GM19324 (cell line): Measurements from ENCODE around the gene CACYBP.
A peak's percentile ranks its signal among the peaks of the same experiment; 100 is the strongest.

Experiments
- ATAC-seq: cut with Tn5 transposase; IDR thresholded peaks from one replicate; pipeline ENCODE4 v1.9.1; 2021; ENCODE audit warnings: mild to moderate bottlenecking, moderate library complexity; ENCODE audit not compliant: unreplicated experiment, low FRiP score

CACYBP gene

GRCh38 chr1:174971902-174972301, 27.8 kb upstream of the CACYBP start:
- ATAC-seq: no peak

DNA sequence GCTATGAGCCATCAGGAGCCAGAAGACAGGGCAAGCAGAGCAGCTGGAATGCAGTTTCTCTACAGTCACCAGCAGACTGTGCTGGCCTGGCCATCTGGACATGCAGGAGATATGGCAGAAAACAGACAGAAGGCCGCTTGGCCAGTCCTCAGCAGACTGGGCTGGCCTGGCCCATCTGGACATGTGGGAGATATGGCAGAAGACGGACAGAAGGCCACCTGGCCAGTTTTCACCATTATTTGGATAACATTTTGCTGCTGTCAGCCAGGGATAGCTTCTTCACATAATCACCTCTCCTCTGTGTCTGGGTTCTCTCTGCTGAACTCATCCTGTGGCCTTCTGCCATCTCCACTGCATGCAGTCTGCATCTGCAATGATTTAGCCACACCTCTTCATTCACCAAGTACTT, 25.0 kb upstream of the CACYBP start:
- no peak for ATAC-seq

DNA sequence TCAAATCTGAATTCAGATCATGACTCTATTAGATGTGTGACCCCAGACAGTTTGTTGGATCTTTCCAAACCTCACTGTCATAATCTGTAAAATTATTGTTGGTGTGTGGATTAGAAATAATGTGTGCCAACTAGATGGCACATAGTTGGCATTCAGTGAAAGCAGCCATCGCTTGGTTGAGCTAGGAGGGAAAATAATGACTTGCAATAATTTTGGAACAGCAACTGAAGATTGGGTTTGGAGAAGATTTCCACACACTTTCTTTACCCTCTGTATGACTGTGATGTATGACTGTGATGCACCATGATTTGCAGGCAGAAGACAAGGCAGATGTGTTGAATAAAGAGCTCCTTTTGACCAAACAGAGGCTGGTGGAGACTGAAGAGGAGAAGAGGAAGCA, 24.0 kb upstream of the CACYBP start:
- no peak for ATAC-seq

- ATAC-seq: no peak
These were observed 23.2 kb upstream of the CACYBP start for GRCh38 chr1:174976436-174977108.

DNA sequence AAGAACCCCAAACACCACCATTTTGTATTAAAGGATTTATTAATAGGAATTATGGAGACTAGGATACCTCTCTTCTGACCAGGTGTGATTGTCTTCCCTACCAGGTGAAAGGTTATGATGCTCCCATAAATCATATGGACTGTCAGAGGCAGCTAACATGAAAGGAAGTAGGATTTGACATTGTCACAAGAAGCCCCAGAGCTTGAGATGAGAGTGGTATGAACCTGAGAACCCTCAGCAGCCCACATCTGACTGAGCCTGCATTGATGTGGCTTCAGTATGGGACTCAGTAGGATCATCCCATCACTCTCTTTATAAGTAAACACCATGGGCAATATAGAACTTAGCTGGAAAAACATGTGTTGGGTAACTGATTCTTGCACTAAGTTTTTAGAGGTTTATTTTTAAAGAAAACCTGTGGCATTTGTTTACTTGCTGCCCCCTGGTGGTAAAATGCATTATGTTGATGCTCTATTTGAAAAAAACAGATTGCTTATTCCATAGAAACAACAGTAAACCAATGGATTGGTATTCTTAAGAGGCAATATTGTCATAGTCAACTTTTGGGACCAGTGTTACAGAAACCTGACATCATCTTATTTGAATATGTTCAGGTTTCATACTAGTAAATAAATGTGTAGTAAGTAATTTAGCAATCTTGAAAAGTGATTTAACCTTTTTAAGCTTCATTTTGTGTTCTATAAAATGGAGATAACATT, 16.6 kb upstream of the CACYBP start:
- no peak for ATAC-seq

DNA sequence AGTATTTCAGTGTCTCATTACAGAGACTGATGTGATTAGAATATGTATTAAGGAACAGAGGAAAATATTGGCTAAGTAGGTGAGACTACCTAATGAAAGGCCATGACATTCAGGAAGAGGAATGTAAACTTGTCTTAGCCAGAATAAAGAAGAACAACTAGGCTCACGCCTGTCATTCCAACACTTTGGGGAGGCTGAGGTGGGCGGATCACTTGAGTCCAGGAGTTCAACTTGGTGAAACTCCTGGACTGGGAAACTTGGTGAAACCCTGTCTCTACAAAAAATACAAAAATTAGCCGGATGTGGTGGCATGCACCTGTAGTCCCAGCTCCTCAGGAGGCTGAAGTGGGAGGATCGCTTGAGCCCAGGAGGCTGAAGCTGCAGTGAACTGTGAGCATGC, 14.8 kb upstream of the CACYBP start:
- no peak for ATAC-seq

DNA sequence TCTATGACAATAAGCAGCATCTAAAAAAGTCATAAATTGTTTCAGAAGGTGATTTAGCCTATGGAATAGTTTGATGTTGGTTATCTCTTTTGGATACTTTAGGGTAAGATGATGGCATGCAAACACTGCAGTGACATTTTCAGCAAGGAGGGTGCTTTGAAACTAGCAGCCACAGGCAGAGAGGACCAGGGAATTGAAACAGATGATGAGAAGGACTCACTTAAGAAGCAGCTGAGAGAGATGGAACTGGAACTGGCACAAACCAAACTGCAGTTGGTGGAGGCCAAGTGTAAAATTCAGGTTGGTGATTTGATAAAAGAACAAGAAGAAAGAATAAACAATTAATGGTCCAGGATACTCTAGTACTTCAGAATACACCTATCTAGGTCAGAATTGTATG, 11.2 kb upstream of the CACYBP start:
- no peak for ATAC-seq

DNA sequence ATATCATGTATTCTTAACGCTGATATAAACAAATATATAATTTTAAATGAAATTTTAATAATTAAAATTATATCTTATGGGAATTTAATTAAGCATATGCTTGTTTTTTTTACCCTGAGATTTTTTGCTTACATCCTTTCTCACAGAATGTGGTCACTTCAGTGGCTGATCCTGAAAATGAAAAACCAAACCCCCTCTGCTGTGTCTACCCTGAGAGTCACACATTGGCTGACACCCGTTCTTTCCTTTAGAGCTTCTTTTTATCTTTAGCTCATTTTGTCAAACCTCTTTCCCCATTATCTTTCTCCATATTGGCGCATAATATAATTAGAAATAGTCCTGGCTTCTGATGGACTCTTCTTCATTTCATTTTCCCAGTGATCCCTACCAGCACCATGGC, 10.8 kb upstream of the CACYBP start:
- ATAC-seq: no peak

GRCh38 chr1:174989536-174990220, 10.1 kb upstream of the CACYBP start:
- no peak for ATAC-seq

DNA sequence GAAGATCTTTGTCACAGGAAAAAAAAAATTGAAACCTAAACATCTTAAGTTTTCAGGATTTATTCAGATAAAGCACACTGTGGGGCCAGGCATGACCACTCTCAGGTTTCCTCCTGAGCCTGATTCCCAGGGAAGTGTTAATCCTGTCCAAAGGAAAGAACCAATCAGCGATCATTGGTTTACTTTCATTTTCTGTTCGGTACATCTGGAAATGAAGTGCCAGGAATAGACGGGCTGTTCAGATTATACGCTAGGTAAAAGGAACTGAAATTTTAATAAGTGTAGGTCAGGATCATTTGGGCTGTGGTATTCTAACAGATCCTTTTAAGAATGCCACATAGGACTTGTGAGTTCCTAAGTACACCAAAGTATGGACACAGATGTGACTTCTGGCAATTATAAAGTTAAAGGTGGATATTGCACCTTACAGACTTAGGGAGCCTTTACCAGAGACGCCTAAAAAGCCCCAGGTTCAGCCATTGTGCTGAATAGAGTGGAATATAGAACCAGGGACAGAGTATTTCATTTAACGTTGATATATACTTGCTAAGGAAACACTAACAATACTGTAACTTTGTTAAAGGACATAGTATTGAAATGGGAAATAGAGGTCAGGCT, 9.3 kb upstream of the CACYBP start:
- no peak for ATAC-seq

GRCh38 chr1:174991473-174991872, 8.3 kb upstream of the CACYBP start:
- no peak for ATAC-seq

- no peak for ATAC-seq
These were observed 4.6 kb upstream of the CACYBP start for GRCh38 chr1:174995121-174995520.

DNA sequence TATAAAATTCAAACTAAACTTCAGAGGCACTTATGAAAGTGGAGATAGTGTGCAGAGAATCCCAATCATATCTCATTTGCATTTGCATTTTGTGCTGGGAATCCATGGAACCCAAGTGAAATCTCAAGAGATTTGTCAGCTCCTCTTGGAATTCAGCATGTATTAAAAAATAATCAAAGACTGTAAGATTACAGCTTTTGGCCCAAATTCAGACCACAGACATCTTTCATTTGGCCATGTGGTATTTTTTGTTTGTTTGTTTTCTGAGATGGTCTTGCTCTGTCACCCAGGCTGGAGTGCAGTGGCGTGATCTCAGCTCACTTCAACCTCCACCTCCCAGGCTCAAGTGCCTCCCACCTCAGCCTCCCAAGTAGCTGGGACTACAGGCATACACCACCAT, 3.8 kb upstream of the CACYBP start:
- no peak for ATAC-seq

GRCh38 chr1:174996476-174996875, 3.3 kb upstream of the CACYBP start:
- no peak for ATAC-seq

DNA sequence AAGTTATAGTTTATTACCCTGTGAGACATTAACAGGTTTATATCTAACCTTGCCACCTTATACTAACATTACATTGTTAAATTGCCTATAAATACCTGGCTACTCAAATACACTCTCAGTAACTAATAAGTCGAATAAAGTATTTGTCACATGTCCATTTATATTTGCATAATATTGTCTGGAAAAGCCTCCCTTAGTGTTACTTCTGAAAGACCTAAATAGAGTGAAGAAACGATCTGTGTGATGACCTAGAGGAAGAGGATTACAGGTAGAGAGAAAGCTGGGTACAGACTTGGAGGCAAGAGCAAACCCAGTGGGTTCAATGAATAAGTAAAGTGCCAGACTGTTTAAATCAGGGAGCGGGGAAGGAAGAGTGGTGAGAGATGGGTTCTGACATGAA, 2.7 kb upstream of the CACYBP start:
- ATAC-seq: no peak

GRCh38 chr1:174998569-174999215, 1.1 kb upstream of the CACYBP start:
- ATAC-seq: no peak

DNA sequence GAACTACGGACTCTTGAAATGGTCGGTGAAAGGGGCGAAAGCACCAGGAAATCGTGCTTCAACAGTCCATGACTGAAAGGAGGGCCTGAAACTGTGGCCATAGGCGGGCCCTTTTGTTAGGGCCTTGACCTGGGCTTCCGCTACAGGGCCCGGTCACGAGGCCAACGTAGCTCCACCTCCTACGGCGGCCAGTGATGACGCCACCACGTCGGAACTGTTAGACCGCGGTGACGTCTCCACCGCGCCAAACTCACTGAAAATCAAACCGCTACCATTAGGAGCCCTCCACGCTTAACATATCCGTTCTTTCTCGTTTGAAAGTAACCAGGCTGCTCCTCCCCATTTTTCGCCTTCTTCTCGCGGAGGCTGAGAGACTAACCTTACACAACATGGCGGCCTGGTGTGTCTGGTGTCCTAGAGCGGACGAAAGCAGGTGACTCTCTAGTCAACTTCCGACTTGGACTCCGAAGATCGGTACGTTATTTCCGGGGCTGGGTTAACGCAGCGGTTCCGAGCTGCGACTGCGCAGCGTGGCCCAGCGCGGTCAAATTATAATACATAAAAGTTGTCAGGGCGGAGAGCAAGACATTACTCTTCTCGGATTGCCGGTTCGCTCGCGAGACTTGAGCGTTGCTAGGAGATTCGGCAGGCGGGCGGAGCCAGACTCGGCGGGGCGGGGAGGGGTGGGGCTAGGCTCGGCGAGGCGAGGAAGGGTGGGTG, 371 bp upstream of the CACYBP start:
- peak; percentile 88 for ATAC-seq

DNA sequence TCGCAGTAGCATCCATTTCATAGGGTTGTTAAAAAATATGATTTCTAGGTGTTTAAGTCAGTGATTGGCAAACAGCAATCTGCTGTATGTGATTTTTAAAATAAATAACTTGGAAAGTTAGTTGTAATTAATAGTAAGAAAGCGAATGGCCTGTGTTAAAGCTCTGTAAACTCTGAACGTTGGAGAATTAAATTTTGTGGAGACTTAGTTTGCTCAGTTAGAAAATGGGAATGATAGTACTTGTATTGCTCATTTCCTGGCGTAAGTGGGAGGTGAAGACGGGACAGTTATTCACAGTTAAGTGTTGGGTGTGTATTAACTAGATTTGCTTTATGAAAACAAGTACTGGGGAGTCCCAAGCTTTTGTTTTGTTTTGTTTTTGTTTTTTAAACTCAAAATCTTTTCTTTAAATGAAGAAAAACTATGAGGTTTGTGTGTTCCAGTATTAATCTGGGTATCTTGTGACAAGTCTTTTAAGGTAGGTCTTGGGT, 995 bp downstream of the CACYBP start:
- no peak for ATAC-seq

DNA sequence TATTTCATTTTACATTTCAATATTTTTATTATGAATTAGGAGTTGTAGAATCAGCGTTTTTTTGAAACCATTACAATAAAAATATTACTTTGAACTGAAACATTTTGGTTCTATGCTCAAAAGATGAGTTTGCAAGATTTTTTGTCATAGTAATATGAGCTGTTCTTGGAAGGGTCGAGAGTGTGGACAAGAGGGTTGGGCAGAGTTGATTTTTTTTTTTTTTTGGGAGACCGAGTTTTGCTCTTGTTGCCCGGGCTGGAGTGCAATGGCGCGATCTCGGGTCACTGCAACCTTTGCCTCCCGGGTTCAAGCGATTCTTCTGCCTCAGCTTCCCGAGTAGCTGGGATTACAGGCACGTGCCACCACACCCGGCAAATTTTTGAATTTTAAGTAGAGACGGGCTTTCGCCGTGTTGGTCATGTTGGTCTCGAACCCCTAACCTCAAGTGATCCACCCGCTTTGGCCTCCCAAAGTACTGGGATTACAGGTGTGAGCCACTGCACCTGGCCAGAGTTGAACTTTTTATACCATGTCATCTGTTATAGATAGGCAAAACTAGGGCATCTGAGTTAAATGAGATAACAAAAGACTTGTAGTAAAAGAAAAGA, 3.3 kb downstream of the CACYBP start:
- no peak for ATAC-seq

- no peak for ATAC-seq
These were observed 3.8 kb downstream of the CACYBP start for GRCh38 chr1:175003521-175003920.
